HepG2 (cell line): ENCODE data around the gene SPTBN4. TPM values are rescaled to one million over a fixed set of nuclear protein-coding genes. Genes with fewer than 3 reads are reported as not detected.

Source experiments
- BRCA1 ChIP-seq: sonication (generic); formaldehyde crosslinking; IDR thresholded peaks from 2 replicates; pipeline ENCODE4 v1.4.0; 2020; ENCODE audit warnings: missing genetic modification reagents
- DMAP1 ChIP-seq: IDR thresholded peaks from 2 replicates; pipeline ENCODE4 v1.6.1; 2016
- GABPB1 ChIP-seq: IDR thresholded peaks from 2 replicates; pipeline ENCODE4 v1.6.1; 2016; ENCODE audit warnings: mild to moderate bottlenecking, missing genetic modification reagents, moderate library complexity, missing compliant biosample characterization
- HDAC1 ChIP-seq: sonication (generic); formaldehyde crosslinking; IDR thresholded peaks from 2 replicates; pipeline ENCODE4 v1.5.1; 2020; ENCODE audit warnings: mild to moderate bottlenecking, missing genetic modification reagents
- HOMEZ ChIP-seq: IDR thresholded peaks from 2 replicates; pipeline ENCODE4 v1.6.1; 2016; ENCODE audit warnings: low read depth
- KLF11 ChIP-seq: IDR thresholded peaks from 2 replicates; pipeline ENCODE4 v1.6.1; 2016; ENCODE audit warnings: missing compliant biosample characterization
- RARA ChIP-seq: IDR thresholded peaks from 2 replicates; pipeline ENCODE4 v1.6.1; 2016; ENCODE audit warnings: missing genetic modification reagents, missing compliant biosample characterization
- TAF15 ChIP-seq: fragments of 200-400 bp; formaldehyde crosslinking; IDR thresholded peaks from one replicate; pipeline ENCODE4 v1.6.1; 2018; ENCODE audit warnings: mild to moderate bottlenecking, low read depth, low read length; ENCODE audit not compliant: poor library complexity, severe bottlenecking
- UBTF ChIP-seq: sonication (generic); formaldehyde crosslinking; IDR thresholded peaks from 2 replicates; pipeline ENCODE4 v1.4.0; 2020; ENCODE audit warnings: mild to moderate bottlenecking, missing genetic modification reagents
- ZNF121 ChIP-seq: sonication (generic); formaldehyde crosslinking; IDR thresholded peaks from 2 replicates; pipeline ENCODE4 v1.5.0; 2020; ENCODE audit warnings: mild to moderate bottlenecking, missing genetic modification reagents
- ZNF331 ChIP-seq: sonication (generic); formaldehyde crosslinking; IDR thresholded peaks from 2 replicates; pipeline ENCODE4 v1.4.0; 2020; ENCODE audit warnings: missing genetic modification reagents
- ZNF407 ChIP-seq: sonication (generic); formaldehyde crosslinking; IDR thresholded peaks from one replicate; pipeline ENCODE4 v1.5.1; 2020; ENCODE audit warnings: mild to moderate bottlenecking, missing genetic modification reagents; ENCODE audit errors: not compliant biosample characterization
- ZNF746 ChIP-seq: sonication (generic); formaldehyde crosslinking; IDR thresholded peaks from 2 replicates; pipeline ENCODE4 v1.8.0; 2022; ENCODE audit warnings: mild to moderate bottlenecking, missing genetic modification reagents
- ZNF768 ChIP-seq: sonication (generic); formaldehyde crosslinking; IDR thresholded peaks from 2 replicates; pipeline ENCODE4 v1.4.0; 2020; ENCODE audit warnings: missing genetic modification reagents
- polyA plus RNA-seq, 8 experiments: library from polyadenylated mRNA; depleted of rRNA in 3 of 8; stranded (reverse) in 7 of 8; unstranded in 1 of 8; fragments of >200 nt; fragmentation: Illumina TruSeq in 4 of 8; extraction: Trizol in 4 of 8; gene quantifications; 2 replicates each; pipeline versions ENCODE4 v1.2.1 to v1.2.3, GENCODE V29; 2011 to 2016; ENCODE audit warnings: low read depth in 4 of 8, missing spikeins in 1 of 8, mixed read lengths in 1 of 8; ENCODE audit not compliant: insufficient read depth in 1 of 8
- total RNA-seq, 5 experiments: library from RNA; depleted of rRNA; stranded (reverse); fragments of >200 nt; fragmentation: Illumina TruSeq; extraction: Trizol; gene quantifications; 2 replicates each; pipeline ENCODE4 v1.2.3, GENCODE V29; 2016; ENCODE audit warnings: low read depth in 1 of 5

Gene SPTBN4
- total and polyA plus RNA-seq, 2 of the 13 experiments (the other 11 are each of a cell fraction or from before 2014, with no cell fraction given), result 0.11 TPM

DNA sequence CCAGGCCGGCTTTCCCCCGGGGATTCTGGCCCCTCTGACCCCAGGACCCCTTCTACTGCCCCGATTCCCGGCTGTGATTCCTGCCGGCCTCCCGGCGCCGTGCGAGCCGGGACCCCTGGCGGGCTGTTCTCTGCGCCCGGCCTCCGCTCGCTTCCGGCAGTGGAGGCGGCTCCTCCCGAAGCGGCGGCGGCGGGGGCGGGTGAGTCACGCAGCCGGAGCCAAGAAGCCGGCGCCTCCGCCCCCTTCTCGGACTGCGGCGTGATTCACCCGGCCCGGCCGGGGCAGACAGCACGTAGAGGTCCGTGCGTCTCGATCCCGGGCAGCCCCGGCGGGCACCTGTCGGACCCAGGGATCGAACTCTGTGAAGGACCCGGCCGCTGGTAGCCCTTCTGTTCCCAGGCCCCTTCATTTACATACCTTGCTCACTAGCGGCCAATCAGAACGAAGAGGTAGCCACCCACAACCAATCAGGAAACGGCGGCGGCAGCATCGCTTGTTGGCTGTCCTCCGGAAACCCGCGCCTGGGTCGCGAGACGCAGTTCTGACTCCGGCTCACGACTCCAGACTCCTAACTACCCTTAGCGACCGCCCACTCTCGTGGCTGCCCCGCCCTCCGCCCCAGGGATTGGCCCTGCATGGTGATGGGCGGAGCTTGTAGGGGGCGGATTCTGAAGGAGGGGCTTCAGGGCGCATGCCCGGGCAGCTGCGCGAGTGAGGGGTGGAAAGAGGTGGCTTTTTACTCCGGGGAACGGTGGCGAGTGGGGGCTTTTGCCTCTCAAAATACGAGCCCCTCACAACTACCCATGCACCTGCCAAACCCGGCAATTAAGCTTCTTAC is 41.1 kb upstream of the SPTBN4 start, which contains the start of gene SERTAD1 (continued):
- TF ChIP-seq GABPB1 (CRISPR knock-in tag) (peak; percentile 69), HDAC1 (CRISPR knock-in tag) (peak; percentile 11; the same call in 1 of the 2 replicates), DMAP1 (CRISPR knock-in tag) (peak; percentile 23; the same call in 1 of the 2 replicates), BRCA1 (CRISPR knock-in tag) (peak; percentile 36; the same call in 1 of the 2 replicates), TAF15 (peak; percentile 34), ZNF331 (no peak), UBTF (peak; percentile 74; the same call in 1 of the 2 replicates), HOMEZ (CRISPR knock-in tag) (no peak), ZNF407 (CRISPR knock-in tag) (peak; percentile 25), RARA (CRISPR knock-in tag) (peak; percentile 2; the same call in 1 of the 2 replicates), KLF11 (CRISPR knock-in tag) (0 out of 2 replicates have a peak, but pooled peaks have one; percentile 22), ZNF768 (no peak), ZNF746 (peak; percentile 20; the same call in 1 of the 2 replicates), ZNF121 (CRISPR knock-in tag) (peak; percentile 31; the same call in 1 of the 2 replicates)
